Endometrium (tissue), 2 donors: Measurements from ENCODE around the gene RTN4.
"Not testable (repeated sequence)": the region's sequence is repeated elsewhere in the genome, so short reads cannot be mapped to it uniquely, and the experiment has no call there.

ENCODE experiments used
- FAIRE-seq: peaks from 2 replicates; lab custom pipeline; 2012; peaks lifted over from hg19 to GRCh38; lab: Jason Lieb, UNC
- donor health status: control.
- donor health status: control.

Gene RTN4

GRCh38 chr2:55050100-55050994, at the start of gene RTN4:
RTN4 (minus strand) TSS chr2:55050451; CDS start chr2:55050300, 151 bp downstream.
- peak; percentile 95 for FAIRE-seq

GRCh38 chr2:55099493-55099877, 49.2 kb upstream of the RTN4 start:
- FAIRE-seq: no peak

GRCh38 chr2:55097461-55098410, 47.5 kb upstream of the RTN4 start:
- FAIRE-seq: no peak

- no peak for FAIRE-seq
Measured at GRCh38 chr2:55097082-55097460, 46.8 kb upstream of the RTN4 start.

GRCh38 chr2:55096586-55096985, 46.3 kb upstream of the RTN4 start:
- FAIRE-seq: no peak

GRCh38 chr2:55093381-55093780, 43.1 kb upstream of the RTN4 start:
- FAIRE-seq: no peak

- no peak for FAIRE-seq
Measured at GRCh38 chr2:55092439-55092838, 42.2 kb upstream of the RTN4 start.

- not testable (repeated sequence) for FAIRE-seq
Measured at GRCh38 chr2:55091681-55092080, 41.4 kb upstream of the RTN4 start.

- no peak for FAIRE-seq
Measured at GRCh38 chr2:55090702-55091101, 40.5 kb upstream of the RTN4 start.

- no peak for FAIRE-seq
Measured at GRCh38 chr2:55089726-55090125, 39.5 kb upstream of the RTN4 start.

GRCh38 chr2:55088400-55088799, 38.1 kb upstream of the RTN4 start:
- FAIRE-seq: no peak

- no peak for FAIRE-seq
Measured at GRCh38 chr2:55087936-55088335, 37.7 kb upstream of the RTN4 start.

GRCh38 chr2:55087501-55087900, 37.2 kb upstream of the RTN4 start:
- FAIRE-seq: no peak

- no peak for FAIRE-seq
Measured at GRCh38 chr2:55085113-55086040, 35.1 kb upstream of the RTN4 start.

GRCh38 chr2:55084641-55085040, 34.4 kb upstream of the RTN4 start:
- FAIRE-seq: no peak

GRCh38 chr2:55080204-55080738, 30.0 kb upstream of the RTN4 start:
- no peak for FAIRE-seq

GRCh38 chr2:55078956-55079355, 28.7 kb upstream of the RTN4 start:
- no peak for FAIRE-seq

GRCh38 chr2:55076721-55077120, 26.5 kb upstream of the RTN4 start:
- FAIRE-seq: no peak

GRCh38 chr2:55076019-55076418, 25.8 kb upstream of the RTN4 start:
- not testable (repeated sequence) for FAIRE-seq

- peak; percentile 15 for FAIRE-seq
Measured at GRCh38 chr2:55073000-55073983, 23.0 kb upstream of the RTN4 start.
